GM21447 (cell line): ENCODE measurements around the gene XIRP2.
"Not testable (repeated sequence)": the region's sequence is repeated elsewhere in the genome, so short reads cannot be mapped to it uniquely, and the experiment has no call there.

ENCODE experiments used
- ATAC-seq: cut with Tn5 transposase; IDR thresholded peaks from one replicate; pipeline ENCODE4 v1.9.1; 2021; ENCODE audit not compliant: unreplicated experiment

Gene XIRP2

GRCh38 chr2:167187978-167188967, 300.0 kb downstream of the XIRP2 start:
- ATAC-seq: no peak

DNA sequence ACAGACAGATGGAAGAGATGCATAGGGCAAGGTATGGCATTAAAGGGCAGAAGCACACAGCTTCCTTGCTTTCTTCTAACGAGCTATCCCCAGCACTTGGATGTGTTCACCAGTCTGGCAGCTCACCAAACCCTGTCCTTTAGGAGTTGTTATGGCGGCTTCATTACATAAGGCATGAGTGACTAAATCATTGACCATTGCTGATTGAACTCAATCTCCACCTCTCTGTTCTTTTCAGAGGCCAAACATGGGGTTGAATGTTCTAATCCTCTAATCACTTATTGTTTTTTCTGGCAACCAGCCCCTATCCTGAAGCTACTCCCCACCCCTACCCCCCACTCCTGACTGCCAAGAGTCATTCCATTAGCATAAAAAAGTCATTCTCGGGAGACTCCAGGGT, 301.8 kb downstream of the XIRP2 start:
- ATAC-seq: no peak

- ATAC-seq: no peak
These were observed 303.3 kb downstream of the XIRP2 start for GRCh38 chr2:167191588-167191987.

DNA sequence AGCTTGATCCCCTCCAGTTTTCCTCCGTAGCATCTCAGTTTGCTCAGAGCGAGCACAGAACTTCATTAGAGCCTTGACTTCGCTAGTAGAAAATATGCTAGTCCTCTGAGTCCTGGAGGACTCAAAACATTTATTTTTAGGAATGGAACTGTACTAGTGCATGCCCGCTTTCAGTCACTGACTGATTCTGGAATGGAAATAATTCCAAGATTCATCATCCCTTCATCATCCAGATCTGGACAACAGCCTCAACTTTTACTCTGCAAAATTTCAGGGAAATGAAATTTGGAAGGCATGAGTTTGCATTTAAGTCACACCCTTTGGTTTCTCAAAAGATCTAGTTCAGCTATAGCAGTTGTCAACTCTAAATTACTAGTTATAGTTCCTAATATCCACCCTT, 304.6 kb downstream of the XIRP2 start:
- ATAC-seq: no peak

- ATAC-seq: no peak
These were observed 308.4 kb downstream of the XIRP2 start for GRCh38 chr2:167196461-167197252.

GRCh38 chr2:167198009-167198408, 309.7 kb downstream of the XIRP2 start:
- ATAC-seq: no peak

GRCh38 chr2:167198576-167198975, 310.3 kb downstream of the XIRP2 start:
- no peak for ATAC-seq

- ATAC-seq: no peak
These were observed 311.7 kb downstream of the XIRP2 start for GRCh38 chr2:167200019-167200418.

- ATAC-seq: no peak
These were observed 321.5 kb downstream of the XIRP2 start for GRCh38 chr2:167209784-167210183.

DNA sequence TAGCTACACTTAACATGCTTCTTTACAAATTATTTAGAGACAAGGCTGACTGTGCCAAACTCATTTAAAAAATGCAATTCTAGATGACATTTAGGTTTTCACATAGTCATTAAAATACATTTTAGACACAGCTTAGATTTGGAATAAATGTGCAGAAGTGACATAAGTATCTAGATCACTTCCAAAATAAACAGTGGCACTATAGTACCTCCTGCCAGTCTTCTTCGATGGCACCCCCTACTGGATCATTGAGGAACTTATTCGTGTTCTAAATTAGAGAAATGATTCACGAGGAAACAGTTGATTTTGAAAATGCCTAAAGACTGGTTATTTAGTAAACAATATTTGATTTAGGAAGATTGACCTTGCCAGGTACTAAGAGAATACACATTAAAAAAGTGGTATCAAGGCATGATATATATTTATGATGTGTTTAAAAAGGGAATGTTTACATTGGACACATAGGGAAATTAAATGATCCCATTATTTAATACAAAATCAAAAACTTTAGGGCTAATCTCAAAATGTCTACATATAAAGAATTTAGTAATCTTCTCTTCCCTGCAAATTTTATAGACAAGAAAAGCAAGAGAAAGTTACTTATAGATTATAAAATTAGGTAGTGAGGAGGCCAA, 323.9 kb downstream of the XIRP2 start:
- peak; percentile 88 for ATAC-seq

DNA sequence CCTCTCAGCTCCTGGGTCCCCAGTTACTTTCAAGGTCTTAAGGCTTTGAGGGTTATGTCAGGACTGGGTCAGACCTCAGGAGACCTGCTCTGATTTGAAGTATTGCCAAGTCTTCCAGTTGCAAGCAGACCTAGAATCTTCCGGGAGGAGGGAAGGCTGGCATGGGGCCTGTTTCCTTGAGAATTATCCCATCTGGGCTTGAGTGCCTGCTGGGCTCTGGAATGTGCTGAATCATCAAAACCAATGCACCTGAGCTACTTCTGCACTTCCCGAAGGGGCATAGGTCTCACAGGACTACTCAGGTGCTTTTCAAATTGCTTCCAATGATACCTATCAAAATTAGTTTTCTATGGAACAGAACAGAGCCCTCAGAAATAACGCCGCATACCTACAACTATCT, 327.3 kb downstream of the XIRP2 start:
- ATAC-seq: no peak

DNA sequence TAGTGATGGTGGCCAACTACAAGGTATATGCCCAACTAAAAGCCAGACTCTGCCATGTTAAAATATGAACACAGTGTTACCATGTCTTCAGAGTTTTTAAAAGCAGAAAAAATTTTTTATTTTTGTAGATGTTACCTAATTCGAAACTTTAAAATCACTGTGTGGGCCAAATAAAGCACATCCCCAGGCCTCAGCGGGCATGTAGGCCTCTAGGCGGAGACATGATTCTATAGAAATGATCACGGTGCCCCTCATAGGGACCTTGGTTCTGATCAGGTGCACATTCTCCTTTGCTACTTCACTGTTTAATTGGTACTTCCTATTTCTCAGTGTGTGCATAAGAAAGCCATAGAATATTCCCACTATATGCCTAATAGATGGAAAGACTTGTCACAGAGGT, 349.2 kb downstream of the XIRP2 start:
- no peak for ATAC-seq

- no peak for ATAC-seq
These were observed 352.4 kb downstream of the XIRP2 start for GRCh38 chr2:167240671-167241070.

GRCh38 chr2:167249197-167249596, 360.9 kb downstream of the XIRP2 start:
- no peak for ATAC-seq

GRCh38 chr2:167253025-167253424, 364.7 kb downstream of the XIRP2 start:
- ATAC-seq: no peak

DNA sequence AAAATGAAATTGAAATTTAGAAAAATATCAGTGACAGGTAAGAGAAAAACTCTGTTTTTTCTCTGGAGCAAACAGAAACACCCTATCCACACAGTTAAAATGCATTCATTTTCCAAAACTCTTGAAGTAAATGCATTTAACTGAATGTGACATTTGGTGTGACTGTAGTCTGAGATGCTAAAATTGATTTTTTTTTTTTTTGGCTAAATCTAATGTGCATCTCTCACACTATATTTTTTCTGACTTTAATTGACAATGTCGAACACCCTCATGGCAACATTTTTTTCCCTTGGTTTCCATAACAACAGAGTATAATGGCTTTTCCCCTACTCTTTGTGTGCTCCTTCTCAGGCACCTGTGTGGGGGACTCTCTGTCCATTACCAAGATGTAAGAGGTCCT, 366.4 kb downstream of the XIRP2 start:
- no peak for ATAC-seq

DNA sequence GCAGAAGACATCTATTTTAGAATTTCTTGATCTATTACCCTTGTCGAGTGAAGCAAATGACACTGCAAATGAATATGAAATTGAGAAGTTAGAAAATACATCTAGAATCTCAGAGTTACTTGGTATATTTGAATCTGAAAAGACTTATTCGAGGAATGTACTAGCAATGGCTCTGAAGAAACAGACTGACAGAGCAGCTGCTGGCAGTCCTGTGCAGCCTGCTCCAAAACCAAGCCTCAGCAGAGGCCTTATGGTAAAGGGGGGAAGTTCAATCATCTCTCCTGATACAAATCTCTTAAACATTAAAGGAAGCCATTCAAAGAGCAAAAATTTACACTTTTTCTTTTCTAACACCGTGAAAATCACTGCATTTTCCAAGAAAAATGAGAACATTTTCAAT, 370.4 kb downstream of the XIRP2 start:
- ATAC-seq: no peak

- no peak for ATAC-seq
These were observed 376.1 kb downstream of the XIRP2 start for GRCh38 chr2:167264380-167264779.

DNA sequence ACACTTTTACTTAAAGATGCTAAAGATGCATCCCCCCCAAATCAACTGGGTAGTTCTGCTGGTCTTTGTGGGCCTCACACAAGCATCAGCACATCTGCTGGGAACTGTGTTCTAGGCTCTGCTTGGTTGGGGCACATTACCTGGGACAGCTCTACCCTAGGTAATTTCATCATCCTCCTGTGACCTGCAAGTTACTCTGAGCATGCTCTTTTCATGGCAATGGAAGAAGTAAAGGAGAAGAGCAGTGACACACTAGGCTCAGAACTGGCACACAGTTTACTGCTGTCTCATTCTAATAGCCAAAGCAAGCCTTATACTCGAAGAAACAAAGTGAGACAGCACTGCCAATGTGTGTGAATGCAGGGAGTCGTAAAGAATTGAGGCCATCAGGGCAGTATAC, 376.7 kb downstream of the XIRP2 start:
- ATAC-seq: no peak

DNA sequence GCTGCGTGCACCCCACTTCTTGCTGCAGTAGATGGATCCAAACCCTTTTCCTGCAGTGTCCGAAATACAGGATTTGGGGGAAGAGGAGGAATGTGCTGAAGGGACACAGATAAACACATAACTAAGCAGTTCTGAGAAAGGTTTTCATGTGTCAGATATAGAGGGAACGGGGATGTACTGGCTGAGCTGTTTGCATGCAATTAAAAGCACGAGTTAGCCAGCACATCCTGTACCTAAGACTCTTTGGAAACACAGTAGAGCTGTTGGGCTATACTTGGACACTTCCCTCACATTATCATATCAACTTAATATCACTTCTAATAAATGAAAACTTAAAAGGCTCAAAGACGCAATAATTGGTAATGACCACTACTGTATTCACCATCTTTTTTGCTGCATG, 377.4 kb downstream of the XIRP2 start:
- ATAC-seq: no peak

- not testable (repeated sequence) for ATAC-seq
These were observed 380.0 kb downstream of the XIRP2 start for GRCh38 chr2:167268245-167268644.
